Measurements from ENCODE around the gene RIPPLY3.

Gene RIPPLY3

DNA sequence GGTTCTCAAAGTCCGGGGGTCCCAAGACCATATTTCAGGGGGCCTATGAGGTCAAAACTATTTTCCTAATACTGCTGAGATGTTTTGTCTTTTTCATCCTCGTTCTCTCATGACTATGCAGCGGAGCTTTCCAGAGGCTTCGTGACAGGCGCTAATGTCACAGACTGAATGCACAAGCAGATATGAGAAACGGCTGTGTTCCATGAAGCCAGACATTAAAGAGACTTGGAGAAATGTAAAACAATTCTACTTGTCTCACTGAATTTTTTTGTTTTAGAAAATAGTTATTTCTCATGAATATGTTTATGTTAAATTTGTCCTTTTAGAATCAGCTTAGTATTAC, 56.1 kb downstream of the RIPPLY3 start:
- no peak for DNase-seq

- no peak for DNase-seq
Measured at GRCh38 chr21:37063433-37063832, 56.9 kb downstream of the RIPPLY3 start.

DNA sequence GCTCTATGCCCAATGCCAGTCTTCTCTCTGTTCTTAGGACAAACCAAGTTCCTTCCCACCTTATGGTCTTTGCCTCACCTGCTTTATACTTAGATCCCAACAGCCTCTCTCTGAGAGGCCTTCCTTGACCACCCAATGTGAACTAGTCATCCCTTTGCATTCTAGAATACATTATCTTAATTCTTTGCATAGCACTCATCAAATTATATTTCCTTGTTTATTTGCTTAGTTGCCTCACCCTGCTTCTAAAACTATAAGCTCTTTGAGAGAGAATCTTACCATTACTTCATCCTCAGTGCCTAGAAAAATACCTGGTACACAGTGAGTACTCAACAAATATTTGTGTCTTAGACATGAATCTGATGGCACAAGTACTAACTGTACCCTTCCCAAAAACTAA, 58.3 kb downstream of the RIPPLY3 start:
- no peak for DNase-seq

DNA sequence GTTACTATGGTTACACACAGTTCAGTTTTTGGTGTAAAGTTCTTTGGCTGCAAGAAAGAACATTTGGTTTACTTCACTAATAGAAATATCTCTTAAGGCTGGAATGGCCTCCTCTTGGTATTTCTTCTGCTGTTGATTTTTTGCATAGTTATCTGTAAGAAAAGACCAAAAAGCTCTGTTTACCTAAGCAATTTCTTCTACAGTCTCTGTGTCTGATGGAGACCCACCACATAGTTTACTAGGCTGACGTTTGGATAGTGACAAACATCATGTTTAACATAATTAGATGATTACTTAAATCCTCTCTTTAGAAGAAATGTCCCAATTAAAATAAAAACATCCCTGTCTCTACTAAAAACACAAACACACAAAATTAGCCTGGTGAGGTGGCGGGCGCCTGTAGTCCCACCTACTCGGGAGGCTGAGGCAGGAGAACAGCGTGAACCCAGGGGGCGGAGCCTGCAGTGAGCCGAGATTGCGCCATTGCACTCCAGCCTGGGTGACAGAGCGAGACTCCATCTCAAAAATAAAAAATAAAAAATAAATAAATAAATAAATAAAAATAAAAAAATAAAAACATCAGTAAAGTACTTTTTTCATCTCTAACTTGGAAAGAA, 59.2 kb downstream of the RIPPLY3 start:
- no peak for DNase-seq
